Liver (tissue), 9 donors: ENCODE measurements around the gene EIF4A2. TPM values are rescaled to one million over a fixed set of nuclear protein-coding genes. Genes with fewer than 3 reads are reported as not detected.

Source experiments
- DNase-seq: peaks from one replicate; pipeline ENCODE4 v3.0.0-alpha.2; 2017; ENCODE audit warnings: low spot score
- H3K27ac ChIP-seq, 2 donors: one replicate each; pipeline ENCODE4 v1.7.0; 2013; ENCODE audit warnings: inconsistent platforms in 2 of 2, low read length in 2 of 2, control low read depth in 1 of 2, low read depth in 1 of 2, mild to moderate bottlenecking in 1 of 2
- H3K27me3 ChIP-seq, 4 donors: one replicate each; pipeline versions ENCODE4 v1.6.1 to v1.7.0; 2013; ENCODE audit warnings: low read length in 3 of 4, inconsistent platforms in 1 of 4, mild to moderate bottlenecking in 1 of 4, moderate library complexity in 1 of 4; ENCODE audit not compliant: control insufficient read depth in 4 of 4, insufficient read depth in 4 of 4
- H3K36me3 ChIP-seq, 4 donors: one replicate each; pipeline versions ENCODE4 v1.6.1 to v1.7.0; 2013; ENCODE audit warnings: low read length in 3 of 4, mild to moderate bottlenecking in 3 of 4, low read depth in 1 of 4, moderate library complexity in 1 of 4; ENCODE audit not compliant: control insufficient read depth in 4 of 4, insufficient read depth in 3 of 4
- H3K4me1 ChIP-seq, 4 donors: one replicate each; pipeline versions ENCODE4 v1.6.1 to v1.7.0; 2013; ENCODE audit warnings: low read length in 3 of 4, mild to moderate bottlenecking in 3 of 4, moderate library complexity in 1 of 4; ENCODE audit not compliant: control insufficient read depth in 4 of 4, insufficient read depth in 4 of 4
- H3K4me3 ChIP-seq, 3 donors: one replicate each; pipeline versions ENCODE4 v1.6.1 to v1.7.0; 2013; ENCODE audit warnings: low read length in 3 of 3, control low read depth in 1 of 3, low read depth in 1 of 3, mild to moderate bottlenecking in 1 of 3
- H3K9ac ChIP-seq, 2 donors: one replicate each; pipeline ENCODE4 v1.7.0; 2013; ENCODE audit warnings: low read length in 2 of 2, mild to moderate bottlenecking in 2 of 2, moderate library complexity in 2 of 2, control low read depth in 1 of 2, low read depth in 1 of 2
- H3K9me3 ChIP-seq, 4 donors: one replicate each; pipeline versions ENCODE4 v1.6.1 to v1.7.0; 2013; ENCODE audit warnings: low read length in 3 of 4; ENCODE audit not compliant: control insufficient read depth in 4 of 4
- EGR1 ChIP-seq, 2 donors: IDR thresholded peaks; 2 replicates each; pipeline ENCODE4 v1.6.1; 2016 to 2018; ENCODE audit warnings: antibody characterized with exemption in 2 of 2, low read depth in 2 of 2
- FOXA2 ChIP-seq: IDR thresholded peaks from 2 replicates; pipeline ENCODE4 v1.6.1; 2016; ENCODE audit warnings: antibody characterized with exemption
- GABPA ChIP-seq, 2 donors: IDR thresholded peaks in 1 of 2; conservative IDR thresholded peaks in 1 of 2; 2 replicates each; pipeline ENCODE4 v1.6.1; 2016; ENCODE audit warnings: antibody characterized with exemption in 2 of 2, mild to moderate bottlenecking in 1 of 2, moderate library complexity in 1 of 2
- HNF4A ChIP-seq, 2 donors: conservative IDR thresholded peaks; 2 replicates each; pipeline ENCODE4 v1.6.1; 2016; ENCODE audit warnings: antibody characterized with exemption in 2 of 2, mild to moderate bottlenecking in 2 of 2
- HNF4G ChIP-seq: IDR thresholded peaks from 2 replicates; pipeline ENCODE4 v1.6.1; 2016; ENCODE audit warnings: antibody characterized with exemption
- JUND ChIP-seq, 2 donors: IDR thresholded peaks; 2 replicates each; pipeline ENCODE4 v1.6.1; 2016; ENCODE audit warnings: antibody characterized with exemption in 2 of 2
- MAX ChIP-seq: IDR thresholded peaks from 2 replicates; pipeline ENCODE4 v1.6.1; 2016; ENCODE audit warnings: antibody characterized with exemption
- NR2F2 ChIP-seq: IDR thresholded peaks from 2 replicates; pipeline ENCODE4 v1.6.1; 2016; ENCODE audit warnings: antibody characterized with exemption
- RXRA ChIP-seq, 2 donors: IDR thresholded peaks; 2 replicates each; pipeline ENCODE4 v1.6.1; 2017 to 2018; ENCODE audit warnings: antibody characterized with exemption in 2 of 2, mild to moderate bottlenecking in 1 of 2
- SP1 ChIP-seq: IDR thresholded peaks from 2 replicates; pipeline ENCODE4 v1.6.1; 2018; ENCODE audit warnings: antibody characterized with exemption, mild to moderate bottlenecking
- TAF1 ChIP-seq: conservative IDR thresholded peaks from 2 replicates; pipeline ENCODE4 v1.6.1; 2016; ENCODE audit warnings: antibody characterized with exemption, mild to moderate bottlenecking
- YY1 ChIP-seq: IDR thresholded peaks from 2 replicates; pipeline ENCODE4 v1.6.1; 2016; ENCODE audit warnings: antibody characterized with exemption, mild to moderate bottlenecking
- WGBS: extraction: QIAGEN DNeasy Blood & Tissue Kit; methylation state at CpG from one replicate; pipeline ENCODE4 v1.1.7; 2013; 5-methylcytosine and 5-hydroxymethylcytosine counted together
- polyA plus RNA-seq, 2 donors: library from polyadenylated mRNA; stranded (reverse) in 1 of 2; unstranded in 1 of 2; fragments of 200-250 nt in 1 of 2; fragments of >200 nt in 1 of 2; fragmentation: Nextera tagmentation in 1 of 2; extraction: Ambion mirVana in 1 of 2; gene quantifications; one replicate each; pipeline versions ENCODE4 v1.2.1 to v1.2.3, GENCODE V29; 2013 to 2015
- total RNA-seq, 2 donors: library from RNA; depleted of rRNA; stranded (reverse); fragments of >200 nt; gene quantifications; one replicate each; pipeline ENCODE4 v1.2.3, GENCODE V29; 2014
- TF ChIP-seq, protein P1 (sequence below): IDR thresholded peaks from 2 replicates; pipeline ENCODE4 v1.6.1; 2016; ENCODE audit warnings: antibody characterized with exemption
- TF ChIP-seq, protein P2 (sequence below): IDR thresholded peaks from 2 replicates; pipeline ENCODE4 v1.6.1; 2016; ENCODE audit warnings: antibody characterized with exemption, mild to moderate bottlenecking
- TF ChIP-seq, protein P3 (sequence below): fragments of 150-350 bp; IDR thresholded peaks from 2 replicates; pipeline ENCODE4 v1.5.1; 2017; ENCODE audit warnings: improper control_type of control experiment, low read depth, low read length; ENCODE audit not compliant: missing input control
- TF ChIP-seq, protein P4 (sequence below): IDR thresholded peaks from 2 replicates; pipeline ENCODE4 v1.6.1; 2016; ENCODE audit warnings: antibody characterized with exemption
- donor health status: healthy.
- donor health status: healthy.
- donor health status: healthy.
- donor health status: healthy.
- donor health status: healthy.

EIF4A2 gene
- total and polyA plus RNA-seq, 4 donors = 81.4 to 373 (median 172) TPM

GRCh38 chr3:186760897-186761447 is 22.4 kb upstream of the EIF4A2 start:
- H3K4me3 ChIP-seq = no peak overlapping the region
- H3K9me3 ChIP-seq = no peaks in the 10 kb centered on the region
- H3K4me1 ChIP-seq = no peaks in the 10 kb centered on the region
- no peaks in the 10 kb centered on the region for H3K27me3 ChIP-seq
- H3K27ac ChIP-seq = no peak overlapping the region
- DNase-seq = no peak
- WGBS = 64% methylated on average over 8 of the region's 8 CpGs
- H3K9ac ChIP-seq = no peak overlapping the region
- TF ChIP-seq HNF4A (conservative IDR thresholded peaks at IDR 0.05) = peak; percentile 24 to 53
- TF ChIP-seq, protein P1, sequence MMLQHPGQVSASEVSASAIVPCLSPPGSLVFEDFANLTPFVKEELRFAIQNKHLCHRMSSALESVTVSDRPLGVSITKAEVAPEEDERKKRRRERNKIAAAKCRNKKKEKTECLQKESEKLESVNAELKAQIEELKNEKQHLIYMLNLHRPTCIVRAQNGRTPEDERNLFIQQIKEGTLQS = no peak
- TF ChIP-seq MAX = no peak
- TF ChIP-seq YY1 = no peak
- no peaks in the 10 kb centered on the region for H3K36me3 ChIP-seq

- 21% methylated on average over 26 of the region's 26 CpGs for WGBS
- peak overlapping the region; percentile 15 to 42 for H3K9ac ChIP-seq
Observed at GRCh38 chr3:186772281-186772694, 11.1 kb upstream of the EIF4A2 start.

GRCh38 chr3:186772701-186773417 is 10.5 kb upstream of the EIF4A2 start:
- peak overlapping the region; percentile 16 to 47 for H3K27ac ChIP-seq

More at GRCh38 chr3:186772281-186772694, 11.1 kb upstream of the EIF4A2 start:
- DNase-seq = no peak
- Histone ChIP-seq H3K9me3 (no peaks in the 10 kb centered on the region), H3K4me1 (peaks cover 0 to 5% (median 2%) of the 10 kb centered on the region in 4 donors), H3K27me3 (no peaks in the 10 kb centered on the region), H3K4me3 (peak overlapping the region; percentile 47 to 49 (median 47)), H3K27ac (peak overlapping the region in 1 of 2 donors; percentile 47), H3K36me3 (no peaks in the 10 kb centered on the region)
- TF ChIP-seq YY1 (no peak), RXRA (IDR thresholded peaks at IDR 0.05) (no peak), GABPA (IDR thresholded peaks at IDR 0.05 in 1 of 2, conservative IDR thresholded peaks at IDR 0.05 in 1 of 2) (no peak), NR2F2 (no peak), SP1 (no peak)

More at GRCh38 chr3:186772701-186773417, 10.5 kb upstream of the EIF4A2 start:
- no peaks in the 10 kb centered on the region for H3K36me3 ChIP-seq
- no peaks in the 10 kb centered on the region for H3K9me3 ChIP-seq
- 28% methylated on average over 28 of the region's 28 CpGs for WGBS
- H3K4me1 ChIP-seq = peaks cover 0 to 5% (median 2%) of the 10 kb centered on the region in 4 donors
- TF ChIP-seq HNF4G (no peak), TAF1 (no peak), GABPA (IDR thresholded peaks at IDR 0.05 in 1 of 2, conservative IDR thresholded peaks at IDR 0.05 in 1 of 2) (peak in 1 of 2 donors; percentile 37), FOXA2 (no peak), JUND (IDR thresholded peaks at IDR 0.05) (no peak), SP1 (no peak), EGR1 (IDR thresholded peaks at IDR 0.05; ENCODE audit: low read depth in 2 of 2) (no peak), RXRA (IDR thresholded peaks at IDR 0.05) (peak; percentile 81 to 83), YY1 (peak; percentile 55), MAX (peak; percentile 63), NR2F2 (peak; percentile 74)
- TF ChIP-seq, protein P2, sequence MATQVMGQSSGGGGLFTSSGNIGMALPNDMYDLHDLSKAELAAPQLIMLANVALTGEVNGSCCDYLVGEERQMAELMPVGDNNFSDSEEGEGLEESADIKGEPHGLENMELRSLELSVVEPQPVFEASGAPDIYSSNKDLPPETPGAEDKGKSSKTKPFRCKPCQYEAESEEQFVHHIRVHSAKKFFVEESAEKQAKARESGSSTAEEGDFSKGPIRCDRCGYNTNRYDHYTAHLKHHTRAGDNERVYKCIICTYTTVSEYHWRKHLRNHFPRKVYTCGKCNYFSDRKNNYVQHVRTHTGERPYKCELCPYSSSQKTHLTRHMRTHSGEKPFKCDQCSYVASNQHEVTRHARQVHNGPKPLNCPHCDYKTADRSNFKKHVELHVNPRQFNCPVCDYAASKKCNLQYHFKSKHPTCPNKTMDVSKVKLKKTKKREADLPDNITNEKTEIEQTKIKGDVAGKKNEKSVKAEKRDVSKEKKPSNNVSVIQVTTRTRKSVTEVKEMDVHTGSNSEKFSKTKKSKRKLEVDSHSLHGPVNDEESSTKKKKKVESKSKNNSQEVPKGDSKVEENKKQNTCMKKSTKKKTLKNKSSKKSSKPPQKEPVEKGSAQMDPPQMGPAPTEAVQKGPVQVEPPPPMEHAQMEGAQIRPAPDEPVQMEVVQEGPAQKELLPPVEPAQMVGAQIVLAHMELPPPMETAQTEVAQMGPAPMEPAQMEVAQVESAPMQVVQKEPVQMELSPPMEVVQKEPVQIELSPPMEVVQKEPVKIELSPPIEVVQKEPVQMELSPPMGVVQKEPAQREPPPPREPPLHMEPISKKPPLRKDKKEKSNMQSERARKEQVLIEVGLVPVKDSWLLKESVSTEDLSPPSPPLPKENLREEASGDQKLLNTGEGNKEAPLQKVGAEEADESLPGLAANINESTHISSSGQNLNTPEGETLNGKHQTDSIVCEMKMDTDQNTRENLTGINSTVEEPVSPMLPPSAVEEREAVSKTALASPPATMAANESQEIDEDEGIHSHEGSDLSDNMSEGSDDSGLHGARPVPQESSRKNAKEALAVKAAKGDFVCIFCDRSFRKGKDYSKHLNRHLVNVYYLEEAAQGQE = no peak
- TF ChIP-seq, protein P3, sequence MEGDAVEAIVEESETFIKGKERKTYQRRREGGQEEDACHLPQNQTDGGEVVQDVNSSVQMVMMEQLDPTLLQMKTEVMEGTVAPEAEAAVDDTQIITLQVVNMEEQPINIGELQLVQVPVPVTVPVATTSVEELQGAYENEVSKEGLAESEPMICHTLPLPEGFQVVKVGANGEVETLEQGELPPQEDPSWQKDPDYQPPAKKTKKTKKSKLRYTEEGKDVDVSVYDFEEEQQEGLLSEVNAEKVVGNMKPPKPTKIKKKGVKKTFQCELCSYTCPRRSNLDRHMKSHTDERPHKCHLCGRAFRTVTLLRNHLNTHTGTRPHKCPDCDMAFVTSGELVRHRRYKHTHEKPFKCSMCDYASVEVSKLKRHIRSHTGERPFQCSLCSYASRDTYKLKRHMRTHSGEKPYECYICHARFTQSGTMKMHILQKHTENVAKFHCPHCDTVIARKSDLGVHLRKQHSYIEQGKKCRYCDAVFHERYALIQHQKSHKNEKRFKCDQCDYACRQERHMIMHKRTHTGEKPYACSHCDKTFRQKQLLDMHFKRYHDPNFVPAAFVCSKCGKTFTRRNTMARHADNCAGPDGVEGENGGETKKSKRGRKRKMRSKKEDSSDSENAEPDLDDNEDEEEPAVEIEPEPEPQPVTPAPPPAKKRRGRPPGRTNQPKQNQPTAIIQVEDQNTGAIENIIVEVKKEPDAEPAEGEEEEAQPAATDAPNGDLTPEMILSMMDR = no peak
- TF ChIP-seq, protein P4, sequence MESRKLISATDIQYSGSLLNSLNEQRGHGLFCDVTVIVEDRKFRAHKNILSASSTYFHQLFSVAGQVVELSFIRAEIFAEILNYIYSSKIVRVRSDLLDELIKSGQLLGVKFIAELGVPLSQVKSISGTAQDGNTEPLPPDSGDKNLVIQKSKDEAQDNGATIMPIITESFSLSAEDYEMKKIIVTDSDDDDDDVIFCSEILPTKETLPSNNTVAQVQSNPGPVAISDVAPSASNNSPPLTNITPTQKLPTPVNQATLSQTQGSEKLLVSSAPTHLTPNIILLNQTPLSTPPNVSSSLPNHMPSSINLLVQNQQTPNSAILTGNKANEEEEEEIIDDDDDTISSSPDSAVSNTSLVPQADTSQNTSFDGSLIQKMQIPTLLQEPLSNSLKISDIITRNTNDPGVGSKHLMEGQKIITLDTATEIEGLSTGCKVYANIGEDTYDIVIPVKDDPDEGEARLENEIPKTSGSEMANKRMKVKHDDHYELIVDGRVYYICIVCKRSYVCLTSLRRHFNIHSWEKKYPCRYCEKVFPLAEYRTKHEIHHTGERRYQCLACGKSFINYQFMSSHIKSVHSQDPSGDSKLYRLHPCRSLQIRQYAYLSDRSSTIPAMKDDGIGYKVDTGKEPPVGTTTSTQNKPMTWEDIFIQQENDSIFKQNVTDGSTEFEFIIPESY = no peak
- peak; percentile 45 for DNase-seq
- peak overlapping the region; percentile 47 to 49 (median 47) for H3K4me3 ChIP-seq
- peak overlapping the region in 1 of 2 donors; percentile 15 for H3K9ac ChIP-seq
- no peaks in the 10 kb centered on the region for H3K27me3 ChIP-seq
